ENCODE measurements around the gene KPNA1.

DNA sequence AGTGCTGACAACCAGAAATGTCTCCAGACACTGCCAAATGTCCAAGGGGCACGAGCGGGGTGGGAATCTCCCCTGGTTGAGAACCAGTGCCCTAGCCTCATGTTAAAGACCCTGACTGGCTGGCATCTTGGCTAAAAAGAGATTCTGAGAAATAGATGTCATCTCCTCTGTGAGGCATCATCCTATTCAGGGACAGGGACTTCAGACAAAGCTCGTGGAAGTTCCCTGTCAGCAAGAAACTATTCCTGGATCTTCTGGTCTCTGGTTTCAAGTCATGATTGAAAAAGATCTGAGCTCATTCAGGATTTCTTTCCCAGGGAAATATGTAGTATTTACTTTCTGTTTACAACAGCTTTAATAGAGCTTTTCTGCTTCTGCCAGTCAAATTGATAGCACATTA is 109.7 kb downstream of the KPNA1 start:
- no peak for TF ChIP-seq EZH2 (IDR thresholded peaks at IDR 0.05; ENCODE audit: insufficient read depth, poor library complexity, severe bottlenecking)
- no peak for TF ChIP-seq EZH2phosphoT487 (IDR thresholded peaks at IDR 0.05; ENCODE audit: insufficient read depth, low read depth)

Measured in GM23248 (cell line).